Endothelial cell of umbilical vein (primary cell): Measurements from ENCODE around the gene ZW10.

ENCODE experiments used
- JUN ChIP-seq: IDR thresholded peaks from 2 replicates; pipeline ENCODE4 v1.6.1; 2011; ENCODE audit warnings: borderline replicate concordance, low read depth; ENCODE audit not compliant: insufficient read length, insufficient read depth
- POLR2A ChIP-seq: IDR thresholded peaks from 2 replicates; pipeline ENCODE4 v1.6.1; 2012; ENCODE audit warnings: low read depth, mild to moderate bottlenecking, control low read depth, low read length
- POLR2AphosphoS5 ChIP-seq: IDR thresholded peaks from 2 replicates; pipeline ENCODE4 v1.6.1; 2012; ENCODE audit warnings: low read depth, mild to moderate bottlenecking, control low read depth, low read length, moderate library complexity; ENCODE audit not compliant: insufficient read depth
- TF ChIP-seq, protein P1 (sequence below), 2 donors: IDR thresholded peaks; 1 replicate in 1 of 2; 2 replicates in 1 of 2; pipeline ENCODE4 v1.5.1; 2011; ENCODE audit warnings: low read length in 2 of 2, mild to moderate bottlenecking in 2 of 2, moderate library complexity in 2 of 2, control low read depth in 1 of 2, inconsistent platforms in 1 of 2, low read depth in 1 of 2; ENCODE audit not compliant: insufficient read depth in 1 of 2; ENCODE audit errors: extremely low read depth in 1 of 2

DNA sequence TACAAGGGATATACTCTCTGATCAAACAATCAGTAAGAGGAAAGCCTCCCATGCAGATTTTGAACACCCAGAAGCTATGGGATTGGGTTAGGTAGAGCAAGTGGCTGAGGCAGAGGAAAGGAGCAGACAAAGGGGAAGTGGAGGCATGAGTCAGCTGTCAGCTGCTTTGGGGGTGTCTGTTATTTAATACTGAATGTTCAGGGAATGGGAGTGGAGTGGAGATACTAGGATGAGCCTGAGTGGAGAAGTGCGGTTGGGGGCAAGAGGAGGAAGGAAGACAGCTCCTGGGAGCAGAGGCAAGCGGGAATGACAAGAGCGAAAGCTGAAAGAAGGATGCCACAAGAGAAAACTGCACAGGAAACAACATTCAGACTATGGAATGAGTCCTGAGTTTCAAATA, 44.7 kb downstream of the ZW10 start:
- TF ChIP-seq, protein P1, sequence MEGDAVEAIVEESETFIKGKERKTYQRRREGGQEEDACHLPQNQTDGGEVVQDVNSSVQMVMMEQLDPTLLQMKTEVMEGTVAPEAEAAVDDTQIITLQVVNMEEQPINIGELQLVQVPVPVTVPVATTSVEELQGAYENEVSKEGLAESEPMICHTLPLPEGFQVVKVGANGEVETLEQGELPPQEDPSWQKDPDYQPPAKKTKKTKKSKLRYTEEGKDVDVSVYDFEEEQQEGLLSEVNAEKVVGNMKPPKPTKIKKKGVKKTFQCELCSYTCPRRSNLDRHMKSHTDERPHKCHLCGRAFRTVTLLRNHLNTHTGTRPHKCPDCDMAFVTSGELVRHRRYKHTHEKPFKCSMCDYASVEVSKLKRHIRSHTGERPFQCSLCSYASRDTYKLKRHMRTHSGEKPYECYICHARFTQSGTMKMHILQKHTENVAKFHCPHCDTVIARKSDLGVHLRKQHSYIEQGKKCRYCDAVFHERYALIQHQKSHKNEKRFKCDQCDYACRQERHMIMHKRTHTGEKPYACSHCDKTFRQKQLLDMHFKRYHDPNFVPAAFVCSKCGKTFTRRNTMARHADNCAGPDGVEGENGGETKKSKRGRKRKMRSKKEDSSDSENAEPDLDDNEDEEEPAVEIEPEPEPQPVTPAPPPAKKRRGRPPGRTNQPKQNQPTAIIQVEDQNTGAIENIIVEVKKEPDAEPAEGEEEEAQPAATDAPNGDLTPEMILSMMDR (IDR thresholded peaks at IDR 0.05; ENCODE audit: extremely low read depth in 1 of 2, insufficient read depth in 1 of 2, low read depth in 1 of 2, low read length in 2 of 2): no peak
- TF ChIP-seq JUN (no peak), POLR2AphosphoS5 (no peak), POLR2A (no peak)
